Upper lobe of left lung (tissue), 4 donors: ENCODE results near the gene MSANTD3.

Experiments
- CTCF ChIP-seq, 6 experiments: fragments of 450-650 bp in 4 of 6; fragments of 200-600 bp in 2 of 6; sonication (generic) in 2 of 6; IDR thresholded peaks; one replicate each; pipeline ENCODE4 v1.5.1; 2016 to 2019; ENCODE audit warnings: antibody characterized with exemption in 6 of 6
- POLR2A ChIP-seq, 4 donors: fragments of 450-650 bp; IDR thresholded peaks; one replicate each; pipeline ENCODE4 v1.5.1; 2016 to 2017; ENCODE audit warnings: antibody characterized with exemption in 4 of 4, mild to moderate bottlenecking in 2 of 4

- no peak for TF ChIP-seq CTCF (IDR thresholded peaks at IDR 0.05)
- TF ChIP-seq POLR2A (IDR thresholded peaks at IDR 0.05) = peak in 1 of 4 donors; percentile 68
Measured at GRCh38 chr9:100411472-100412283, 15.3 kb upstream of the MSANTD3 start.
